Epidermal melanocyte (primary cell): ENCODE measurements around the gene PTGES3L.
"Not testable (repeated sequence)": the region's sequence is repeated elsewhere in the genome, so short reads cannot be mapped to it uniquely, and the experiment has no call there.

Experiments
- DNase-seq: peaks from one replicate; pipeline ENCODE4 v3.0.0; 2011; ENCODE audit warnings: low spot score; ENCODE audit not compliant: insufficient read length

PTGES3L gene

GRCh38 chr17:43014020-43014648 is 34.3 kb upstream of the PTGES3L start:
- no peak for DNase-seq

- no peak for DNase-seq
Observed at GRCh38 chr17:43013296-43013695, 33.4 kb upstream of the PTGES3L start.

GRCh38 chr17:43011728-43012472 is 32.0 kb upstream of the PTGES3L start:
- DNase-seq: no peak

GRCh38 chr17:43010667-43011308 is 30.9 kb upstream of the PTGES3L start:
- no peak for DNase-seq

GRCh38 chr17:43006639-43007551 is 27.0 kb upstream of the PTGES3L start, which contains the start of gene IFI35:
TSS of gene IFI35 (plus strand) at chr17:43006784. CDS start at chr17:43006948, 164 bp downstream.
- no peak for DNase-seq

GRCh38 chr17:43003542-43004172 is 23.8 kb upstream of the PTGES3L start:
- no peak for DNase-seq

GRCh38 chr17:43000894-43001293 is 21.0 kb upstream of the PTGES3L start:
- not testable (repeated sequence) for DNase-seq

GRCh38 chr17:42999003-42999525 is 19.2 kb upstream of the PTGES3L start:
- DNase-seq: no peak

GRCh38 chr17:42997984-42998938 is 18.4 kb upstream of the PTGES3L start, which contains the start of gene RPL27:
TSS of gene RPL27 (plus strand) at chr17:42998419. CDS start at chr17:42998751, 332 bp downstream.
- peak; percentile 69 for DNase-seq

GRCh38 chr17:42997390-42997983 is 17.6 kb upstream of the PTGES3L start:
- DNase-seq: no peak

- DNase-seq: not testable (repeated sequence)
Observed at GRCh38 chr17:42993913-42994312, 14.0 kb upstream of the PTGES3L start.

GRCh38 chr17:42992872-42993271 is 13.0 kb upstream of the PTGES3L start:
- no peak for DNase-seq

- DNase-seq: no peak
Observed at GRCh38 chr17:42991471-42991870, 11.6 kb upstream of the PTGES3L start.

- DNase-seq: no peak
Observed at GRCh38 chr17:42989726-42990652, 10.1 kb upstream of the PTGES3L start.

GRCh38 chr17:42989141-42989540 is 9.3 kb upstream of the PTGES3L start:
- DNase-seq: no peak

GRCh38 chr17:42985225-42985624 is 5.3 kb upstream of the PTGES3L start:
- no peak for DNase-seq

GRCh38 chr17:42982266-42982665 is 2.4 kb upstream of the PTGES3L start:
- DNase-seq: no peak
